Liver (tissue), 9 donors: ENCODE results near the gene PLD6. TPM values are rescaled to one million over a fixed set of nuclear protein-coding genes. Genes with fewer than 3 reads are reported as not detected.

ENCODE experiments used
- DNase-seq: peaks from one replicate; pipeline ENCODE4 v3.0.0-alpha.2; 2017; ENCODE audit warnings: low spot score
- H3K27ac ChIP-seq, 2 donors: one replicate each; pipeline ENCODE4 v1.7.0; 2013; ENCODE audit warnings: inconsistent platforms in 2 of 2, low read length in 2 of 2, control low read depth in 1 of 2, low read depth in 1 of 2, mild to moderate bottlenecking in 1 of 2
- H3K27me3 ChIP-seq, 4 donors: one replicate each; pipeline versions ENCODE4 v1.6.1 to v1.7.0; 2013; ENCODE audit warnings: low read length in 3 of 4, inconsistent platforms in 1 of 4, mild to moderate bottlenecking in 1 of 4, moderate library complexity in 1 of 4; ENCODE audit not compliant: control insufficient read depth in 4 of 4, insufficient read depth in 4 of 4
- H3K36me3 ChIP-seq, 4 donors: one replicate each; pipeline versions ENCODE4 v1.6.1 to v1.7.0; 2013; ENCODE audit warnings: low read length in 3 of 4, mild to moderate bottlenecking in 3 of 4, low read depth in 1 of 4, moderate library complexity in 1 of 4; ENCODE audit not compliant: control insufficient read depth in 4 of 4, insufficient read depth in 3 of 4
- H3K4me1 ChIP-seq, 4 donors: one replicate each; pipeline versions ENCODE4 v1.6.1 to v1.7.0; 2013; ENCODE audit warnings: low read length in 3 of 4, mild to moderate bottlenecking in 3 of 4, moderate library complexity in 1 of 4; ENCODE audit not compliant: control insufficient read depth in 4 of 4, insufficient read depth in 4 of 4
- H3K4me3 ChIP-seq, 3 donors: one replicate each; pipeline versions ENCODE4 v1.6.1 to v1.7.0; 2013; ENCODE audit warnings: low read length in 3 of 3, control low read depth in 1 of 3, low read depth in 1 of 3, mild to moderate bottlenecking in 1 of 3
- H3K9ac ChIP-seq, 2 donors: one replicate each; pipeline ENCODE4 v1.7.0; 2013; ENCODE audit warnings: low read length in 2 of 2, mild to moderate bottlenecking in 2 of 2, moderate library complexity in 2 of 2, control low read depth in 1 of 2, low read depth in 1 of 2
- H3K9me3 ChIP-seq, 4 donors: one replicate each; pipeline versions ENCODE4 v1.6.1 to v1.7.0; 2013; ENCODE audit warnings: low read length in 3 of 4; ENCODE audit not compliant: control insufficient read depth in 4 of 4
- EGR1 ChIP-seq, 2 donors: IDR thresholded peaks; 2 replicates each; pipeline ENCODE4 v1.6.1; 2016 to 2018; ENCODE audit warnings: antibody characterized with exemption in 2 of 2, low read depth in 2 of 2
- FOXA2 ChIP-seq: IDR thresholded peaks from 2 replicates; pipeline ENCODE4 v1.6.1; 2016; ENCODE audit warnings: antibody characterized with exemption
- GABPA ChIP-seq, 2 donors: IDR thresholded peaks in 1 of 2; conservative IDR thresholded peaks in 1 of 2; 2 replicates each; pipeline ENCODE4 v1.6.1; 2016; ENCODE audit warnings: antibody characterized with exemption in 2 of 2, mild to moderate bottlenecking in 1 of 2, moderate library complexity in 1 of 2
- HNF4A ChIP-seq, 2 donors: conservative IDR thresholded peaks; 2 replicates each; pipeline ENCODE4 v1.6.1; 2016; ENCODE audit warnings: antibody characterized with exemption in 2 of 2, mild to moderate bottlenecking in 2 of 2
- HNF4G ChIP-seq: IDR thresholded peaks from 2 replicates; pipeline ENCODE4 v1.6.1; 2016; ENCODE audit warnings: antibody characterized with exemption
- JUND ChIP-seq, 2 donors: IDR thresholded peaks; 2 replicates each; pipeline ENCODE4 v1.6.1; 2016; ENCODE audit warnings: antibody characterized with exemption in 2 of 2
- MAX ChIP-seq: IDR thresholded peaks from 2 replicates; pipeline ENCODE4 v1.6.1; 2016; ENCODE audit warnings: antibody characterized with exemption
- NR2F2 ChIP-seq: IDR thresholded peaks from 2 replicates; pipeline ENCODE4 v1.6.1; 2016; ENCODE audit warnings: antibody characterized with exemption
- RAD21 ChIP-seq, 2 donors: IDR thresholded peaks; 2 replicates each; pipeline ENCODE4 v1.6.1; 2016; ENCODE audit warnings: antibody characterized with exemption in 2 of 2, mild to moderate bottlenecking in 2 of 2
- SP1 ChIP-seq: IDR thresholded peaks from 2 replicates; pipeline ENCODE4 v1.6.1; 2018; ENCODE audit warnings: antibody characterized with exemption, mild to moderate bottlenecking
- TAF1 ChIP-seq: conservative IDR thresholded peaks from 2 replicates; pipeline ENCODE4 v1.6.1; 2016; ENCODE audit warnings: antibody characterized with exemption, mild to moderate bottlenecking
- ZBTB33 ChIP-seq: IDR thresholded peaks from 2 replicates; pipeline ENCODE4 v1.6.1; 2016; ENCODE audit warnings: antibody characterized with exemption
- WGBS: extraction: QIAGEN DNeasy Blood & Tissue Kit; methylation state at CpG from one replicate; pipeline ENCODE4 v1.1.7; 2013; 5-methylcytosine and 5-hydroxymethylcytosine counted together
- polyA plus RNA-seq, 2 donors: library from polyadenylated mRNA; stranded (reverse) in 1 of 2; unstranded in 1 of 2; fragments of 200-250 nt in 1 of 2; fragments of >200 nt in 1 of 2; fragmentation: Nextera tagmentation in 1 of 2; extraction: Ambion mirVana in 1 of 2; gene quantifications; one replicate each; pipeline versions ENCODE4 v1.2.1 to v1.2.3, GENCODE V29; 2013 to 2015
- total RNA-seq, 2 donors: library from RNA; depleted of rRNA; stranded (reverse); fragments of >200 nt; gene quantifications; one replicate each; pipeline ENCODE4 v1.2.3, GENCODE V29; 2014
- TF ChIP-seq, protein P1 (sequence below): IDR thresholded peaks from 2 replicates; pipeline ENCODE4 v1.6.1; 2016; ENCODE audit warnings: antibody characterized with exemption
- TF ChIP-seq, protein P2 (sequence below): IDR thresholded peaks from 2 replicates; pipeline ENCODE4 v1.6.1; 2016; ENCODE audit warnings: antibody characterized with exemption, mild to moderate bottlenecking
- TF ChIP-seq, protein P3 (sequence below): fragments of 150-350 bp; IDR thresholded peaks from 2 replicates; pipeline ENCODE4 v1.5.1; 2017; ENCODE audit warnings: improper control_type of control experiment, low read depth, low read length; ENCODE audit not compliant: missing input control
- donor health status: healthy.
- donor health status: healthy.
- donor health status: healthy.
- donor health status: healthy.
- donor health status: healthy.

The PLD6 gene
- total and polyA plus RNA-seq, 4 donors, result 1.2 to 2.3 (median 1.5) TPM

GRCh38 chr17:17168401-17168800 is 37.7 kb downstream of the PLD6 start:
- H3K9me3 ChIP-seq, result no peaks in the 10 kb centered on the region
- TF ChIP-seq FOXA2 (no peak), EGR1 (IDR thresholded peaks at IDR 0.05; ENCODE audit: low read depth in 2 of 2) (no peak), JUND (IDR thresholded peaks at IDR 0.05) (no peak), HNF4A (conservative IDR thresholded peaks at IDR 0.05) (no peak), ZBTB33 (no peak)
- TF ChIP-seq, protein P1, sequence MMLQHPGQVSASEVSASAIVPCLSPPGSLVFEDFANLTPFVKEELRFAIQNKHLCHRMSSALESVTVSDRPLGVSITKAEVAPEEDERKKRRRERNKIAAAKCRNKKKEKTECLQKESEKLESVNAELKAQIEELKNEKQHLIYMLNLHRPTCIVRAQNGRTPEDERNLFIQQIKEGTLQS, result no peak
- no peaks in the 10 kb centered on the region for H3K27me3 ChIP-seq
- no peaks in the 10 kb centered on the region for H3K4me1 ChIP-seq
- H3K9ac ChIP-seq, result no peak overlapping the region
- DNase-seq, result no peak
- H3K36me3 ChIP-seq, result peaks cover 4 to 79% (median 37%) of the 10 kb centered on the region in 4 donors
- H3K4me3 ChIP-seq, result no peak overlapping the region
- WGBS, result 95% methylated on average over 5 of the region's 5 CpGs
- no peak overlapping the region for H3K27ac ChIP-seq

- DNase-seq, result no peak
- Histone ChIP-seq H3K9ac (no peak overlapping the region), H3K4me3 (no peak overlapping the region), H3K4me1 (no peaks in the 10 kb centered on the region), H3K9me3 (no peaks in the 10 kb centered on the region), H3K27ac (no peak overlapping the region), H3K36me3 (peaks cover 4 to 79% (median 39%) of the 10 kb centered on the region in 4 donors), H3K27me3 (no peaks in the 10 kb centered on the region)
- WGBS, result 95% methylated on average over 10 of the region's 10 CpGs
- TF ChIP-seq, protein P2, sequence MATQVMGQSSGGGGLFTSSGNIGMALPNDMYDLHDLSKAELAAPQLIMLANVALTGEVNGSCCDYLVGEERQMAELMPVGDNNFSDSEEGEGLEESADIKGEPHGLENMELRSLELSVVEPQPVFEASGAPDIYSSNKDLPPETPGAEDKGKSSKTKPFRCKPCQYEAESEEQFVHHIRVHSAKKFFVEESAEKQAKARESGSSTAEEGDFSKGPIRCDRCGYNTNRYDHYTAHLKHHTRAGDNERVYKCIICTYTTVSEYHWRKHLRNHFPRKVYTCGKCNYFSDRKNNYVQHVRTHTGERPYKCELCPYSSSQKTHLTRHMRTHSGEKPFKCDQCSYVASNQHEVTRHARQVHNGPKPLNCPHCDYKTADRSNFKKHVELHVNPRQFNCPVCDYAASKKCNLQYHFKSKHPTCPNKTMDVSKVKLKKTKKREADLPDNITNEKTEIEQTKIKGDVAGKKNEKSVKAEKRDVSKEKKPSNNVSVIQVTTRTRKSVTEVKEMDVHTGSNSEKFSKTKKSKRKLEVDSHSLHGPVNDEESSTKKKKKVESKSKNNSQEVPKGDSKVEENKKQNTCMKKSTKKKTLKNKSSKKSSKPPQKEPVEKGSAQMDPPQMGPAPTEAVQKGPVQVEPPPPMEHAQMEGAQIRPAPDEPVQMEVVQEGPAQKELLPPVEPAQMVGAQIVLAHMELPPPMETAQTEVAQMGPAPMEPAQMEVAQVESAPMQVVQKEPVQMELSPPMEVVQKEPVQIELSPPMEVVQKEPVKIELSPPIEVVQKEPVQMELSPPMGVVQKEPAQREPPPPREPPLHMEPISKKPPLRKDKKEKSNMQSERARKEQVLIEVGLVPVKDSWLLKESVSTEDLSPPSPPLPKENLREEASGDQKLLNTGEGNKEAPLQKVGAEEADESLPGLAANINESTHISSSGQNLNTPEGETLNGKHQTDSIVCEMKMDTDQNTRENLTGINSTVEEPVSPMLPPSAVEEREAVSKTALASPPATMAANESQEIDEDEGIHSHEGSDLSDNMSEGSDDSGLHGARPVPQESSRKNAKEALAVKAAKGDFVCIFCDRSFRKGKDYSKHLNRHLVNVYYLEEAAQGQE, result no peak
- TF ChIP-seq FOXA2, result no peak
- no peak for TF ChIP-seq GABPA (IDR thresholded peaks at IDR 0.05 in 1 of 2, conservative IDR thresholded peaks at IDR 0.05 in 1 of 2)
- no peak for TF ChIP-seq HNF4G
- TF ChIP-seq, protein P3, sequence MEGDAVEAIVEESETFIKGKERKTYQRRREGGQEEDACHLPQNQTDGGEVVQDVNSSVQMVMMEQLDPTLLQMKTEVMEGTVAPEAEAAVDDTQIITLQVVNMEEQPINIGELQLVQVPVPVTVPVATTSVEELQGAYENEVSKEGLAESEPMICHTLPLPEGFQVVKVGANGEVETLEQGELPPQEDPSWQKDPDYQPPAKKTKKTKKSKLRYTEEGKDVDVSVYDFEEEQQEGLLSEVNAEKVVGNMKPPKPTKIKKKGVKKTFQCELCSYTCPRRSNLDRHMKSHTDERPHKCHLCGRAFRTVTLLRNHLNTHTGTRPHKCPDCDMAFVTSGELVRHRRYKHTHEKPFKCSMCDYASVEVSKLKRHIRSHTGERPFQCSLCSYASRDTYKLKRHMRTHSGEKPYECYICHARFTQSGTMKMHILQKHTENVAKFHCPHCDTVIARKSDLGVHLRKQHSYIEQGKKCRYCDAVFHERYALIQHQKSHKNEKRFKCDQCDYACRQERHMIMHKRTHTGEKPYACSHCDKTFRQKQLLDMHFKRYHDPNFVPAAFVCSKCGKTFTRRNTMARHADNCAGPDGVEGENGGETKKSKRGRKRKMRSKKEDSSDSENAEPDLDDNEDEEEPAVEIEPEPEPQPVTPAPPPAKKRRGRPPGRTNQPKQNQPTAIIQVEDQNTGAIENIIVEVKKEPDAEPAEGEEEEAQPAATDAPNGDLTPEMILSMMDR, result no peak
- TF ChIP-seq JUND (IDR thresholded peaks at IDR 0.05), result no peak
- TF ChIP-seq, protein P1, result no peak
- no peak for TF ChIP-seq TAF1
- TF ChIP-seq HNF4A (conservative IDR thresholded peaks at IDR 0.05), result no peak
- TF ChIP-seq MAX, result no peak
- no peak for TF ChIP-seq NR2F2
- no peak for TF ChIP-seq SP1
- no peak for TF ChIP-seq RAD21 (IDR thresholded peaks at IDR 0.05)
Observed at GRCh38 chr17:17167986-17168385, 38.1 kb downstream of the PLD6 start.
